NCI-H1436 treated with DMSO at 0.1 percent for 48 hours (cell line): Measurements from ENCODE around the gene CPXM1.
"Not testable (repeated sequence)": the region's sequence is repeated elsewhere in the genome, so short reads cannot be mapped to it uniquely, and the experiment has no call there.

Experiments
- DNase-seq: peaks from one replicate; lab custom pipeline; 2025; lab: John Stamatoyannopoulos, UW

Gene CPXM1

GRCh38 chr20:2820896-2821869, 20.8 kb upstream of the CPXM1 start:
- no peak for DNase-seq

- no peak for DNase-seq
Observed at GRCh38 chr20:2820084-2820895, 19.9 kb upstream of the CPXM1 start.

GRCh38 chr20:2817891-2818595, 17.6 kb upstream of the CPXM1 start:
- DNase-seq = no peak

- no peak for DNase-seq
Observed at GRCh38 chr20:2817341-2817726, 16.9 kb upstream of the CPXM1 start.

- no peak for DNase-seq
Observed at GRCh38 chr20:2816583-2817340, 16.3 kb upstream of the CPXM1 start.

- DNase-seq = no peak
Observed at GRCh38 chr20:2816030-2816582, 15.7 kb upstream of the CPXM1 start, which contains the start of gene TMEM239. TSS of gene TMEM239 (plus strand) at chr20:2816364. CDS start at chr20:2816555, 191 bp downstream.

GRCh38 chr20:2815242-2815900, 14.9 kb upstream of the CPXM1 start:
- no peak for DNase-seq

GRCh38 chr20:2814587-2815051, 14.2 kb upstream of the CPXM1 start, which contains the start of gene C20orf141:
TSS of gene C20orf141 (plus strand) at chr20:2814987. CDS start at chr20:2815185, 198 bp downstream.
- no peak for DNase-seq

GRCh38 chr20:2814076-2814475, 13.6 kb upstream of the CPXM1 start:
- DNase-seq = no peak

GRCh38 chr20:2812189-2812588, 11.8 kb upstream of the CPXM1 start:
- no peak for DNase-seq

- no peak for DNase-seq
Observed at GRCh38 chr20:2809690-2810089, 9.3 kb upstream of the CPXM1 start.

- DNase-seq = not testable (repeated sequence)
Observed at GRCh38 chr20:2807929-2808328, 7.5 kb upstream of the CPXM1 start.

- no peak for DNase-seq
Observed at GRCh38 chr20:2807019-2807418, 6.6 kb upstream of the CPXM1 start.

GRCh38 chr20:2806351-2806701, 5.9 kb upstream of the CPXM1 start:
- no peak for DNase-seq

- DNase-seq = no peak
Observed at GRCh38 chr20:2805689-2806350, 5.4 kb upstream of the CPXM1 start.

- DNase-seq = no peak
Observed at GRCh38 chr20:2804852-2805688, 4.6 kb upstream of the CPXM1 start.

GRCh38 chr20:2804041-2804828, 3.8 kb upstream of the CPXM1 start:
- DNase-seq = no peak

- DNase-seq = no peak
Observed at GRCh38 chr20:2801286-2801728, 880 bp upstream of the CPXM1 start.
